Cardiac muscle cell (in vitro differentiated cells and primary cell): ENCODE data around the gene LRRK1. TPM values are rescaled to one million over a fixed set of nuclear protein-coding genes. Genes with fewer than 3 reads are reported as not detected.

Experiments used
- DNase-seq, 2 donors: peaks; one replicate each; pipeline versions ENCODE4 v3.0.0 to v3.0.0-alpha.2; 2010 to 2017; ENCODE audit warnings: low read depth in 1 of 2, low spot score in 1 of 2
- H3K27ac ChIP-seq: fragments of 200-600 bp; sonication (generic); 2 replicates; pipeline ENCODE4 v1.5.1; 2016
- H3K27me3 ChIP-seq: fragments of 200-600 bp; sonication (generic); 2 replicates; pipeline ENCODE4 v1.6.0; 2016; ENCODE audit warnings: control low read depth
- H3K36me3 ChIP-seq: fragments of 200-600 bp; sonication (generic); 2 replicates; pipeline ENCODE4 v1.5.1; 2016; ENCODE audit warnings: control low read depth
- H3K4me1 ChIP-seq: fragments of 200-600 bp; sonication (generic); 2 replicates; pipeline ENCODE4 v1.8.1; 2017; ENCODE audit warnings: low read depth, mild to moderate bottlenecking, mixed run types
- H3K4me3 ChIP-seq: fragments of 200-600 bp; sonication (generic); 2 replicates; pipeline ENCODE4 v1.5.1; 2016; ENCODE audit warnings: mild to moderate bottlenecking
- H3K9me3 ChIP-seq: fragments of 200-600 bp; sonication (generic); 2 replicates; pipeline ENCODE4 v1.5.1; 2017; ENCODE audit warnings: low read depth, mild to moderate bottlenecking, control low read depth
- polyA plus RNA-seq: library from polyadenylated mRNA; unstranded; fragments of >200 nt; fragmentation: Nextera tagmentation; extraction: Ambion mirVana; gene quantifications from 2 replicates; pipeline ENCODE4 v1.2.1, GENCODE V29; 2016
- total RNA-seq: library from RNA; depleted of rRNA; stranded (reverse); fragments of >200 nt; gene quantifications from 2 replicates; pipeline ENCODE4 v1.2.3, GENCODE V29; 2016
- TF ChIP-seq, protein P1 (sequence below): IDR thresholded peaks from 2 replicates; pipeline ENCODE4 v1.5.1; 2012; ENCODE audit warnings: low read depth, mild to moderate bottlenecking, low read length

Gene LRRK1
- total and polyA plus RNA-seq, 2 experiments from 2014 or later: 0.12 to 1.0 TPM

DNA sequence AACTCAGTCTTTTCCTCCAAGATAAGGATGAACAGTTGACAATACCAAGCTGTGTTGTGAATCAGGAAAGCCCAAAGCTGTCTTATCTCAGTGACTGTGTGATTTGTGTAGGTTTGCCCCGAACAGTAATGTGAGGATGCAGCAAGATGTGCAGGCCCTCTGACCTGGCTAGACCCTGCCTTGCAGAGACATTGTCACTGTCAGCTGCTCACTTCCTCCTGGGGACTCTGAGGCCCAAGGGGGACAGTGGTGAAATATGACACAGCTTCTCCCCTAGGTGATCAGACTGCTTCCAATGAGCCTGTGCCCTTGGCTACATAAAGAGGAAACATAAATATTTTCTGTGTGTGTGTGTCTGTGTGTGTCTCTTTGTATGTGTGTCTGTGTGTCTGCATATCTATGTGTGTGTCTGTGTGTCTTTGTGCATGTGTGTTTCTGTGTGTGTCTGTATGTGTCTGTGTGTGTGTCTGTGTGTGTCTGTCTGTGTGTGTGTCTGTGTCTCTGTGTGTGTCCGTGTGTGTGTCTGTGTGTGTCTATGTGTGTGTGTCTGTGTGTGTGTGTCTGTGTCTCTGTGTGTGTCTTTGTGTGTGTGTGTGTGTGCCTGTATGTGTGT lies 21.7 kb downstream of the LRRK1 start:
- TF ChIP-seq, protein P1, sequence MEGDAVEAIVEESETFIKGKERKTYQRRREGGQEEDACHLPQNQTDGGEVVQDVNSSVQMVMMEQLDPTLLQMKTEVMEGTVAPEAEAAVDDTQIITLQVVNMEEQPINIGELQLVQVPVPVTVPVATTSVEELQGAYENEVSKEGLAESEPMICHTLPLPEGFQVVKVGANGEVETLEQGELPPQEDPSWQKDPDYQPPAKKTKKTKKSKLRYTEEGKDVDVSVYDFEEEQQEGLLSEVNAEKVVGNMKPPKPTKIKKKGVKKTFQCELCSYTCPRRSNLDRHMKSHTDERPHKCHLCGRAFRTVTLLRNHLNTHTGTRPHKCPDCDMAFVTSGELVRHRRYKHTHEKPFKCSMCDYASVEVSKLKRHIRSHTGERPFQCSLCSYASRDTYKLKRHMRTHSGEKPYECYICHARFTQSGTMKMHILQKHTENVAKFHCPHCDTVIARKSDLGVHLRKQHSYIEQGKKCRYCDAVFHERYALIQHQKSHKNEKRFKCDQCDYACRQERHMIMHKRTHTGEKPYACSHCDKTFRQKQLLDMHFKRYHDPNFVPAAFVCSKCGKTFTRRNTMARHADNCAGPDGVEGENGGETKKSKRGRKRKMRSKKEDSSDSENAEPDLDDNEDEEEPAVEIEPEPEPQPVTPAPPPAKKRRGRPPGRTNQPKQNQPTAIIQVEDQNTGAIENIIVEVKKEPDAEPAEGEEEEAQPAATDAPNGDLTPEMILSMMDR: no peak
- Histone ChIP-seq H3K4me3 (no peak overlapping the region), H3K27ac (no peak overlapping the region), H3K36me3 (no peaks in the 10 kb centered on the region), H3K4me1 (no peaks in the 10 kb centered on the region), H3K27me3 (no peaks in the 10 kb centered on the region), H3K9me3 (no peaks in the 10 kb centered on the region)
- DNase-seq: no peak

DNA sequence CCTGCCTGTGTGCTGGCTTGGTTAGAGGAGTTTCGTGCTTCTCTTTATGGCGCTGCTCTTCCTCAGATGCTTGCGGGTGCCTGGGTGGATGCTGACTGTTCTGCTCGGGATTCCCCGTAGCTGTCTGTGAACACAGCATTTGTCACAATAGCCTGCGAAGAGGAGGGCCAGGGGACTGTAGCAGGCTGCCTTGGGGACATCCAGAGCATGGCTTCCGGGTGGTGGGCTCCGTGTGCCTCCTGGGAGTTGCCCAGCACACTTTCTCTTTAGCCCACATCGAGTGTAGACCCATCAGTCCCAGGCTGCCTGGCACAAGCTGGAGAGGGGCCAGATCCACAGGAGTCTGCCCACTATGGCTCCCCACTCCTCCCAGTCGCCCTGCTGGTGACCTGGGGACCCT lies 22.4 kb downstream of the LRRK1 start:
- Histone ChIP-seq H3K4me3 (no peak overlapping the region), H3K36me3 (no peaks in the 10 kb centered on the region), H3K9me3 (no peaks in the 10 kb centered on the region), H3K4me1 (no peaks in the 10 kb centered on the region), H3K27ac (no peak overlapping the region), H3K27me3 (no peaks in the 10 kb centered on the region)
- DNase-seq: no peak
- TF ChIP-seq, protein P1: no peak

DNA sequence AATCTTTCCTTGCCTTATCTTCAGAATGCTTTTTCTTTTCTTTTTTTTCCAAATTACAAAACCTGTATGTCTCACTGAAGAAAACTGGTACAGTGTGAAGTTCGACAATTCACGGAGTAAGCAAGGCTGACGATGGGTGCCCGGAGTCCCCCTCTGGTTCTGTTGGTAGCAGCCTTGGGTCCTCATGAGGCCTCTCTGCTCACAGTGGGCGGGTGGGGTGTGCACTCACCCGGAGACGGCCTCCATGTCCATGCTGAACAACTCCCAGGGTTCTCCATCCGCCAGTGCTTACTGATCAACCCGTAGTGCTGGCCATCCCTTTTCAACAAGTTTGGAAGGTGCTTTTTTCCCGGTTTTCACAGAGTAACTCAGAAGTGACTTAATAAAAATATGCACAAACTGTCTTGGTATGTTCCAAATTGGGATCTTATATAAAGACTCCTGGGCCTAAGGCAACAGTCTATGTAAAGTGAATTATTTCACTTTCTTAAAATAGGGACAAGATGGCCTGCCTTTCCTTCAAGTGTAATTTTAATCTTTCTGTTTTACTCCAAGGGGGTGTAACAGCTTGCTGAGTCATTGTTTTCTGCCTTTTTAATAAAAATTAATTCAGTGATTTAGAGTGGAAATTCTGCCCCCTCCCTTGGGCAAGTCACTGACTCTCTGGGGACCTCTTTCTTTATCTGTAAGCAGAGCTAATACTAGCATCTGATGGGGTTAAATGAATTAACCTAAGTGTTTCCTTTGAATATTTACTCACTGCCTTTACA lies 23.7 kb downstream of the LRRK1 start:
- H3K4me1 ChIP-seq: no peaks in the 10 kb centered on the region
- no peaks in the 10 kb centered on the region for H3K36me3 ChIP-seq
- H3K27me3 ChIP-seq: no peaks in the 10 kb centered on the region
- TF ChIP-seq, protein P1: no peak
- no peaks in the 10 kb centered on the region for H3K9me3 ChIP-seq
- peak in 1 of 2 donors; percentile 14 for DNase-seq
- no peak overlapping the region for H3K4me3 ChIP-seq
- no peak overlapping the region for H3K27ac ChIP-seq

DNA sequence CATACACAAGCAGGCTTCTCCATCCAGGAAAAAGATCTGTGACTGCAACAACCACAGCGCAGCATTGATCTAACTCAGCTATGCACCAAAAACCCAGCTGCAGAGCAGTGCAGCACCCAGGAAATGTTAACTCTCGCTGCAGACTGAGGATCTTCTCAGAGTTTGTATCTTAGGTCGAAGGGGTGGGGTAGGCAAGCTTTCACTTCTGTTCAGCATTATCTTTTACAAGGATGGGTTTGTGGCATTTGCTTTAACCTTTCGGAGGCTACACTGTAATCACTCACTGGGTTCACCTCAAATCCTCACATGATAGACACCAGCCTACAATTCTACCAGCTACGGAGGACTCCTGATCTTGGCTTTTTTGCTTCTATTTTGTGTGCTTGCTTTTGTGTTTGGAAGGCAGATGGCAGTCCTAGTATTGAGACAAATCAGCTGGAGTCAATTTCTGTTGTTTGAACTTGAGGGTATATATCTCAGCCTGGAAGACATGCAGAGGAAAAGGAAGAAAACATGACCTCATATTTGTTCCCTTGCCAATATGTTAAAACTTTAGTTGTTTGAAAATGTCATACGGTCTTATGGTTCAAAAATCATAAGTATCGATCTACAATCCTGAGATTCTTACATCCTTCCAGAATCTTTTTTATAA lies 25.2 kb downstream of the LRRK1 start:
- TF ChIP-seq, protein P1: no peak
- Histone ChIP-seq H3K9me3 (no peaks in the 10 kb centered on the region), H3K4me1 (no peaks in the 10 kb centered on the region), H3K27ac (no peak overlapping the region), H3K4me3 (no peak overlapping the region), H3K27me3 (no peaks in the 10 kb centered on the region), H3K36me3 (no peaks in the 10 kb centered on the region)
- DNase-seq: peak in 1 of 2 donors; percentile 18

DNA sequence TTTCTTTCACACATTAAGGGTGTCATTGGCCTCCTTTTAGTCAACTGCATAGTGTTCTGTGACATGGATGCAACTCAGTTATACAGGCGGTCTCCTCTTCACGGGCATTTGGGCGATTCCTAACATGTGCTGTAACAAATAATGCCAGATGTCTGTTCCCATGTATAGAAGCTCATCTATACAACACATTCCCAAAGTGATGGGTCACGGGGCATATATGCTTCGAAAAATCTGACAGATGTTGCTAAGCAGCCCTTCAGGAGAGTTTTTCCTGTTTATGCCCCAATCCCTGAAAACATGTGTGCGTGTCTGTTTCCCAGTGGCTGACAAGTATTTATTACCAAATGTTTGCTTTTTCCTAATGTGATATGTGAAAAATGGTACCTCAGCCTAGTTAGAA lies 25.8 kb downstream of the LRRK1 start:
- Histone ChIP-seq H3K4me1 (no peaks in the 10 kb centered on the region), H3K27ac (no peak overlapping the region), H3K9me3 (no peaks in the 10 kb centered on the region), H3K27me3 (no peaks in the 10 kb centered on the region), H3K36me3 (no peaks in the 10 kb centered on the region), H3K4me3 (no peak overlapping the region)
- TF ChIP-seq, protein P1: no peak
- no peak for DNase-seq
